Colonic mucosa (tissue), 4 donors: ENCODE results near the gene RPS2. TPM values are rescaled to one million over a fixed set of nuclear protein-coding genes. Genes with fewer than 3 reads are reported as not detected.

Experiments
- DNase-seq: peaks from one replicate; pipeline ENCODE4 v3.0.0-alpha.2; 2020
- H3K27ac ChIP-seq: fragments of 200-600 bp; one replicate; pipeline ENCODE4 v1.8.0; 2021
- H3K27me3 ChIP-seq: fragments of 200-600 bp; one replicate; pipeline ENCODE4 v1.8.0; 2021
- H3K36me3 ChIP-seq: fragments of 200-600 bp; one replicate; pipeline ENCODE4 v1.8.0; 2021
- H3K4me1 ChIP-seq: fragments of 200-600 bp; one replicate; pipeline ENCODE4 v1.8.0; 2021; ENCODE audit warnings: mild to moderate bottlenecking
- H3K4me3 ChIP-seq: fragments of 200-600 bp; one replicate; pipeline ENCODE4 v1.8.0; 2021
- H3K9ac ChIP-seq, 2 donors: one replicate each; pipeline ENCODE4 v1.7.0; 2013; ENCODE audit warnings: control low read depth in 2 of 2, low read depth in 2 of 2, low read length in 2 of 2
- H3K9me3 ChIP-seq: fragments of 200-600 bp; one replicate; pipeline ENCODE4 v1.8.0; 2021
- intact Hi-C: fragments of 100-400 bp; cut with DNase I; formaldehyde crosslinking; loops from one replicate; pipeline ENCODE4 v1.14.1; 2022
- total RNA-seq, 2 donors: library from RNA; stranded (reverse); fragmentation: NEBNext Ultra II Directional in 1 of 2; extraction: Animal tissue kit (Norgen Biotek cat#: 25700) in 1 of 2; gene quantifications; one replicate each; pipeline ENCODE4 v1.2.1, GENCODE V29; 2021
- TF ChIP-seq, protein P1 (sequence below): fragments of 200-600 bp; IDR thresholded peaks from one replicate; pipeline ENCODE4 v1.8.0; 2022; ENCODE audit warnings: antibody characterized with exemption, mild to moderate bottlenecking
- donor health status: healthy.
- donor health status: DM: no; HTN: no; CAD: no.
- donor health status: DM: no; HTN: no; CAD: no.

RPS2 gene
- total RNA-seq, 2 donors from 2014 or later, result 1,996 to 2,736 TPM

DNA sequence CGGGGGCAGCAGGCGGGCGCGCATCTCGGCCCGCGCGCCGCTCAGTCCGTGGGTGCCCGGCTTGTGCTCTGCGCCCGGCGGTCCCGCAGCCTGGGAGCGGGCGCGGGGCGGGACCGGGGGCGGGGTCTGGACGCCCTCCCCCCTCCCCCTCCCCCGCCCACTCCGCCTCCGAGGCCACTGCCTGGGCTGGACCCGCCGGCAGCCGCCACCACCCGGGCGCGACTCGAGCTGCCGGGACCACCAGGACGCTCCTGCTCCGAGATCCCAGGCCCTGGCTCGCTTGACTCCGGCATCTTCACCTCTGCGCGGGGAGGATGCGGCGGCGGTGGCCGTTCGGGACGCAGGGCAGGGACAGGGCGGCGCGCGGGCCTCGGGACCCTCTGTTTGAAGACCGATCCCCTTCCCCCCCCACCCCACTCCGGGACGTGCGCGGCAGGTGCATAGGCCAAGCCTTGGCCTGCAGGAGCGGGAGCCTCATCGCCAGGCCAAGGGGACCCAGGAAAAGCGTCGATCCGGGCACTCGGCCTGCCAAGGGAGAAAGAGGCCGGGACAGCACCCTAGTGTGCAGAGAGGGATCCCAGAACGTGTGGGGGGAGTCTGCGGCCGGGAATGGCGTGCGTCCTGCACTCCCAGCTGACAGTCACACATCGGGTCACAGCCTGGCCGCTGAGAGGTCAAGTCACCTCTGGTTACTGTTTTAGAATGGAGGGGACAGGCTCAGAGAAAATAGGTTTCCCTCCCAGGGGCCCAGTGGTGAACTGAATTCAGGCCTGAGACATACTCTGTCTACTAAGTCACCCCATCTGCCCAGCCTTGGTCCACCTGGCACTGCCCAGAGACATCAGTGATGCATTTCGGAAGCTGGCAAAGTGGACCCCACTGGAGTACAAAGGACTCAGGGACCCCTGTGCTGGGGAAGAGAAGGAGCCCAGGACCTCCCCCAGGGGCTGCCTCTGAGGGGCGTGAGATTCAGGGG, 46.0 kb downstream of the RPS2 start, which contains the start of gene HS3ST6:
TSS of gene HS3ST6 (minus strand) at position 65 of the 976 bp plus-strand sequence. CDS start 92 bp downstream, outside the sequence.
- no peak within 1 kb of the TSS for H3K27ac ChIP-seq
- DNase-seq, result no peak

GRCh38 chr16:1917665-1918350, 46.8 kb downstream of the RPS2 start:
- no peak overlapping the region for H3K27ac ChIP-seq
- H3K9me3 ChIP-seq, result no peaks in the 10 kb centered on the region
- H3K36me3 ChIP-seq, result no peaks in the 10 kb centered on the region
- H3K27me3 ChIP-seq, result peaks cover 32% of the 10 kb centered on the region
- peaks cover 12% of the 10 kb centered on the region for H3K4me1 ChIP-seq
- H3K4me3 ChIP-seq, result no peak overlapping the region
- intact Hi-C loops, result no loop called here
- DNase-seq, result no peak
- no peak overlapping the region for H3K9ac ChIP-seq
- TF ChIP-seq, protein P1, sequence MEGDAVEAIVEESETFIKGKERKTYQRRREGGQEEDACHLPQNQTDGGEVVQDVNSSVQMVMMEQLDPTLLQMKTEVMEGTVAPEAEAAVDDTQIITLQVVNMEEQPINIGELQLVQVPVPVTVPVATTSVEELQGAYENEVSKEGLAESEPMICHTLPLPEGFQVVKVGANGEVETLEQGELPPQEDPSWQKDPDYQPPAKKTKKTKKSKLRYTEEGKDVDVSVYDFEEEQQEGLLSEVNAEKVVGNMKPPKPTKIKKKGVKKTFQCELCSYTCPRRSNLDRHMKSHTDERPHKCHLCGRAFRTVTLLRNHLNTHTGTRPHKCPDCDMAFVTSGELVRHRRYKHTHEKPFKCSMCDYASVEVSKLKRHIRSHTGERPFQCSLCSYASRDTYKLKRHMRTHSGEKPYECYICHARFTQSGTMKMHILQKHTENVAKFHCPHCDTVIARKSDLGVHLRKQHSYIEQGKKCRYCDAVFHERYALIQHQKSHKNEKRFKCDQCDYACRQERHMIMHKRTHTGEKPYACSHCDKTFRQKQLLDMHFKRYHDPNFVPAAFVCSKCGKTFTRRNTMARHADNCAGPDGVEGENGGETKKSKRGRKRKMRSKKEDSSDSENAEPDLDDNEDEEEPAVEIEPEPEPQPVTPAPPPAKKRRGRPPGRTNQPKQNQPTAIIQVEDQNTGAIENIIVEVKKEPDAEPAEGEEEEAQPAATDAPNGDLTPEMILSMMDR, result no peak

More for the DNA sequence above, 46.0 kb downstream of the RPS2 start, which contains the start of gene HS3ST6:
- TF ChIP-seq, protein P1, result no peak
- no peaks in the 10 kb centered on the region for H3K9me3 ChIP-seq
- H3K4me1 ChIP-seq, result peaks cover 9% of the 10 kb centered on the region
- H3K36me3 ChIP-seq, result no peaks in the 10 kb centered on the region
- peaks cover 32% of the 10 kb centered on the region for H3K27me3 ChIP-seq
- no peak within 1 kb of the TSS for H3K4me3 ChIP-seq
- intact Hi-C loops, result no loop called here
- H3K9ac ChIP-seq, result no peak within 1 kb of the TSS

DNA sequence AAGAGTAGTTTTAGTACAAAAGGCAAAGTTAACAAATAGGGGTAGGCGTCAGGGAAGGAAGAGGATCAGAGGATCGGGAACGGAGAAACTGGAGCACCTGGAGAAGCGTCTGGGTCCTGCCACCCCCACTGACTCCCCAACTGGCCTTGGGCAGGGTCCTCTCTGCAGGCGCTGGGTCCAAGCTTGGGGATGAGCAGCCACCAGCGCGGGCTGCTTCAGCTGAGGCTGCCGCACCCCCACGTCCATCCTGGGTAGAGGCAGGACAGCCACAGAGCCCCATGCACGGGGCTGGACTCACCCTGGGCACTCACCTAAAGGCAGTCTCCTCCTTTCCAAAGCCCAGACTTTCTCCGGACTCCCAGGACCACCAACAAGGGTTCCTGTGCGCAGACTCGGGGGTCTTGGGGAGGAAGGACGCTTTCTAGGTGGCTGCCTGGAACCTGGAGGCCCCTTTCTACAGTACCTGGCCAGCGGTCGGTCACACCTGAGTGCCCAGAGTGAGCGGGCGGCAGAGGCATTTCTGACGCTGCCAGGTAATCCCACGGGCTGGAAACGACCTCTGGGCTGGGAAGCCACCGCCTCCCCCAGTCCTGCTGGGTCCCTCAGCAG, 47.5 kb downstream of the RPS2 start:
- H3K27ac ChIP-seq, result no peak overlapping the region
- no peak for DNase-seq
- no peaks in the 10 kb centered on the region for H3K9me3 ChIP-seq
- H3K36me3 ChIP-seq, result no peaks in the 10 kb centered on the region
- H3K4me3 ChIP-seq, result no peak overlapping the region
- intact Hi-C loops, result no loop called here
- H3K4me1 ChIP-seq, result peaks cover 12% of the 10 kb centered on the region
- peaks cover 32% of the 10 kb centered on the region for H3K27me3 ChIP-seq
- H3K9ac ChIP-seq, result no peak overlapping the region
- TF ChIP-seq, protein P1, result no peak

GRCh38 chr16:1916640-1916990, 48.0 kb downstream of the RPS2 start:
- Histone ChIP-seq H3K9me3 (no peaks in the 10 kb centered on the region), H3K4me1 (peaks cover 12% of the 10 kb centered on the region), H3K27me3 (peaks cover 32% of the 10 kb centered on the region), H3K27ac (no peak overlapping the region), H3K9ac (no peak overlapping the region), H3K4me3 (no peak overlapping the region), H3K36me3 (no peaks in the 10 kb centered on the region)
- intact Hi-C loops, result no loop called here
- no peak for DNase-seq
- TF ChIP-seq, protein P1, result no peak
